Hepatocyte (in vitro differentiated cells): ENCODE measurements around the gene OCEL1.

Source experiments
- EZH2 ChIP-seq: fragments of 200-600 bp; sonication (generic); IDR thresholded peaks from 2 replicates; pipeline ENCODE4 v1.6.1; 2016; ENCODE audit warnings: antibody characterized with exemption, mild to moderate bottlenecking, borderline replicate concordance
- TF ChIP-seq, protein P1 (sequence below): fragments of 200-600 bp; sonication (generic); IDR thresholded peaks from 2 replicates; pipeline ENCODE4 v1.5.1; 2016; ENCODE audit warnings: antibody characterized with exemption, mild to moderate bottlenecking; ENCODE audit not compliant: poor library complexity

DNA sequence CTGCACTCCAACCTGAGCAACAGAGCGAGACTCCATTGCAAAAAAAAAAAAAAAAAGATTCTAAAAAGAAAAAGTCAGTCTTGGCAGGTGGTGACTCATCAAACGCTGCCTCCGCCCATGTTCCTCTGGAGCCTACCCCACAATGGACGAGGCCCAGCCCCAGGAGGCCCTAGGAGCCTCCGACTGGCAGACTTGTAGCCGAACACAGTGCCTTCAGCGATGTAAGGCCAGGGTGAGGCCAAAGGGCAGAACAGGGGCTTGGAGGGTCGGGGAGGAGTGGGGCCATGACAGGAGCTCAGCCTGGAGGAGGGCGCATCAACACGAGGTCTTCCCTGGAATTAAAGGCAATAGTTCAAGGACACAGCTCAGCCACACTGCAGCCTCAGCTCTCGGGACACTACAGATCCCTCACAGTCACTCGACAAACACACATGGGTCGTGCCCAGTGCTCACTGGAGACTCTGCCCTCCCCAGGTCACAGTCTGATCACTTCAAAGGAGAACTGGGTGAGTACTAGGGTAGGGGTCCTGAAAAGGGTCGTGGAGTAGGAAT is 5.7 kb upstream of the OCEL1 start:
- TF ChIP-seq, protein P1, sequence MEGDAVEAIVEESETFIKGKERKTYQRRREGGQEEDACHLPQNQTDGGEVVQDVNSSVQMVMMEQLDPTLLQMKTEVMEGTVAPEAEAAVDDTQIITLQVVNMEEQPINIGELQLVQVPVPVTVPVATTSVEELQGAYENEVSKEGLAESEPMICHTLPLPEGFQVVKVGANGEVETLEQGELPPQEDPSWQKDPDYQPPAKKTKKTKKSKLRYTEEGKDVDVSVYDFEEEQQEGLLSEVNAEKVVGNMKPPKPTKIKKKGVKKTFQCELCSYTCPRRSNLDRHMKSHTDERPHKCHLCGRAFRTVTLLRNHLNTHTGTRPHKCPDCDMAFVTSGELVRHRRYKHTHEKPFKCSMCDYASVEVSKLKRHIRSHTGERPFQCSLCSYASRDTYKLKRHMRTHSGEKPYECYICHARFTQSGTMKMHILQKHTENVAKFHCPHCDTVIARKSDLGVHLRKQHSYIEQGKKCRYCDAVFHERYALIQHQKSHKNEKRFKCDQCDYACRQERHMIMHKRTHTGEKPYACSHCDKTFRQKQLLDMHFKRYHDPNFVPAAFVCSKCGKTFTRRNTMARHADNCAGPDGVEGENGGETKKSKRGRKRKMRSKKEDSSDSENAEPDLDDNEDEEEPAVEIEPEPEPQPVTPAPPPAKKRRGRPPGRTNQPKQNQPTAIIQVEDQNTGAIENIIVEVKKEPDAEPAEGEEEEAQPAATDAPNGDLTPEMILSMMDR = no peak
- no peak for TF ChIP-seq EZH2
